GM18909 (cell line): ENCODE measurements around the gene DMAC2.
"Not testable (repeated sequence)": the region's sequence is repeated elsewhere in the genome, so short reads cannot be mapped to it uniquely, and the experiment has no call there.

Source experiments
- ATAC-seq: cut with Tn5 transposase; IDR thresholded peaks from one replicate; pipeline ENCODE4 v1.9.1; 2021; ENCODE audit warnings: mild to moderate bottlenecking; ENCODE audit not compliant: unreplicated experiment, poor library complexity

Gene DMAC2

GRCh38 chr19:41439441-41440222 is at the start of gene DMAC2:
Gene DMAC2 (minus strand): TSS chr19:41439912. CDS start chr19:41439899, 13 bp downstream.
- ATAC-seq: peak; percentile 92

- not testable (repeated sequence) for ATAC-seq
These were observed 47.2 kb upstream of the DMAC2 start for GRCh38 chr19:41486953-41487352.

- ATAC-seq: no peak
These were observed 45.1 kb upstream of the DMAC2 start for GRCh38 chr19:41484822-41485221.

GRCh38 chr19:41480336-41480735 is 40.6 kb upstream of the DMAC2 start:
- no peak for ATAC-seq

GRCh38 chr19:41479757-41480191 is 40.1 kb upstream of the DMAC2 start:
- no peak for ATAC-seq

- ATAC-seq: no peak
These were observed 39.4 kb upstream of the DMAC2 start for GRCh38 chr19:41478875-41479756.

- ATAC-seq: no peak
These were observed 38.5 kb upstream of the DMAC2 start for GRCh38 chr19:41478171-41478570.

- no peak for ATAC-seq
These were observed 36.9 kb upstream of the DMAC2 start for GRCh38 chr19:41476583-41476982.

GRCh38 chr19:41463257-41464256 is 23.8 kb upstream of the DMAC2 start:
- not testable (repeated sequence) for ATAC-seq

- no peak for ATAC-seq
These were observed 22.8 kb upstream of the DMAC2 start for GRCh38 chr19:41462497-41462896.

GRCh38 chr19:41457241-41457640 is 17.5 kb upstream of the DMAC2 start:
- no peak for ATAC-seq

GRCh38 chr19:41456342-41456918 is 16.7 kb upstream of the DMAC2 start:
- ATAC-seq: no peak

GRCh38 chr19:41455936-41456335 is 16.2 kb upstream of the DMAC2 start:
- no peak for ATAC-seq

- ATAC-seq: no peak
These were observed 13.0 kb upstream of the DMAC2 start for GRCh38 chr19:41452584-41453275.

- no peak for ATAC-seq
These were observed 10.1 kb upstream of the DMAC2 start for GRCh38 chr19:41449865-41450178.

- ATAC-seq: peak; percentile 52
These were observed 9.6 kb upstream of the DMAC2 start for GRCh38 chr19:41449079-41449864.

GRCh38 chr19:41447732-41448332 is 8.1 kb upstream of the DMAC2 start:
- no peak for ATAC-seq

- no peak for ATAC-seq
These were observed 5.9 kb upstream of the DMAC2 start for GRCh38 chr19:41445575-41445974.
